GM20000 (cell line): ENCODE measurements around the gene TSPAN5.

Source experiments
- DNase-seq: peaks from one replicate; pipeline ENCODE4 v3.0.0; 2012; ENCODE audit warnings: low spot score
- TF ChIP-seq, protein P1 (sequence below): IDR thresholded peaks from 2 replicates; pipeline ENCODE4 v1.5.1; 2012; ENCODE audit warnings: mild to moderate bottlenecking, control low read depth; ENCODE audit errors: extremely low read depth, missing control alignments

TSPAN5 gene

DNA sequence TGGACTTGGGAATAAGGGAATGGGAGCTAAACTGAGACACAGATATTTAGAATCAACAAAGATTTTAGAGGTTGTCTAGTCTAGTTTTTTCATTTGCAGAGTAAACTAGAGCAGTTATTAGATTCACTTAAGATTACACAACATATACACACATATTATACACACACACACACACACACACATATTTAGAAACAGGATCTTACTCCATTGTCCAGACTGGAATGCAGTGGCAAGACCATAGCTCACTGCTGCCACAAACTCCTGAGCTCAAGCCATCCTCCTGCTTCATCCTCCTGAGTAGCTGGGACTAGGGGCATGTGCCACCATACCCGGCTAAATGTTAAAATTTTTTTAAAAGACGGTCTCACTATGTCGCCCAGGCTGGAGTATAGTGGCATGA, 127.8 kb downstream of the TSPAN5 start:
- no peak for DNase-seq
- TF ChIP-seq, protein P1, sequence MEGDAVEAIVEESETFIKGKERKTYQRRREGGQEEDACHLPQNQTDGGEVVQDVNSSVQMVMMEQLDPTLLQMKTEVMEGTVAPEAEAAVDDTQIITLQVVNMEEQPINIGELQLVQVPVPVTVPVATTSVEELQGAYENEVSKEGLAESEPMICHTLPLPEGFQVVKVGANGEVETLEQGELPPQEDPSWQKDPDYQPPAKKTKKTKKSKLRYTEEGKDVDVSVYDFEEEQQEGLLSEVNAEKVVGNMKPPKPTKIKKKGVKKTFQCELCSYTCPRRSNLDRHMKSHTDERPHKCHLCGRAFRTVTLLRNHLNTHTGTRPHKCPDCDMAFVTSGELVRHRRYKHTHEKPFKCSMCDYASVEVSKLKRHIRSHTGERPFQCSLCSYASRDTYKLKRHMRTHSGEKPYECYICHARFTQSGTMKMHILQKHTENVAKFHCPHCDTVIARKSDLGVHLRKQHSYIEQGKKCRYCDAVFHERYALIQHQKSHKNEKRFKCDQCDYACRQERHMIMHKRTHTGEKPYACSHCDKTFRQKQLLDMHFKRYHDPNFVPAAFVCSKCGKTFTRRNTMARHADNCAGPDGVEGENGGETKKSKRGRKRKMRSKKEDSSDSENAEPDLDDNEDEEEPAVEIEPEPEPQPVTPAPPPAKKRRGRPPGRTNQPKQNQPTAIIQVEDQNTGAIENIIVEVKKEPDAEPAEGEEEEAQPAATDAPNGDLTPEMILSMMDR: no peak

DNA sequence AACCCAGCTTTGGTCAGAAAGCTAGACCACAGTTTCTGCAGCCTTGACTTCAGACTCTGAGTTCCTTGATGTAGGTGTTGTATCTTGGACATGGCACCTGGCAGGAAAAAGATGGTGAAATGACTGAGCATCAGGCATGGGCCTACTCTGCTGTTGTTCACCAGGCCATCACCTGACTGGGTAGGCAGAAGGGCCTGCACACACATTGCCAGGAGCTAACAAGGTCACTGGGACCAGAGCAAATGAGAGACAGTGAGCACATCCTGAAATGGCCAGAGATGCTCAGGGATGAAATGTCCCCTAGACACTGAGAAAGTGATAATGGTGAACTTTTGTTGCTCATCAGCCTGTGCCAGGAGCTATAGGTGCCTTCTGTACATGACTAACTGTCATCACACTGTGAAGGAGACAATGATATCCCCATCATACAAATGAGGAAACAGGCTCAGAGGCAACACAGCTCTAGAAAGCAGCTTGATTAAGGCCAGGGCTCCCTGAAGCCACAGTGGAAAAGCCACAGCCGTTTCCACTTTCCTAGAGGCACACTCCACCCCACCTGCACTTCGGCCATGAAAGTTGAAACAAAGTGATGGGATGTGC, 128.3 kb downstream of the TSPAN5 start:
- TF ChIP-seq, protein P1: no peak

DNA sequence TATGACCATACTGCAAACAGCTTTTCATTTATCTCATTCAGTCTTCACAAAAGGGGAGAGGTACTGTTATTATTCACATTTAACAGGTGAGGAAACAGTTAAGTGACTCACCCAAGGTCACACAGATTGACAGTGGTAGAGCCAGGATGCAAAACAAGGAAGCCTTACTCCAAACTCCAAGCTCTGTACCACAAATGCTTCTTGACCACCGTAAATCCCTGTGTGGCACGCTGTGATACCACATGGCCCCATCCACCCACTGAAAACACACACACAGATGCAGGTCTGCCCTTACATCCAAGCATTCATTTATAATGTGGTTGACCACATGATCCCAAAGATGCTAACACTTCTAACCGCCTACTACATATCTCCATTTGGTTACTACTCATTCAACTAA, 129.5 kb downstream of the TSPAN5 start:
- no peak for DNase-seq
- TF ChIP-seq, protein P1: no peak

More for the DNA sequence above, 128.3 kb downstream of the TSPAN5 start:
- no peak for DNase-seq

DNA sequence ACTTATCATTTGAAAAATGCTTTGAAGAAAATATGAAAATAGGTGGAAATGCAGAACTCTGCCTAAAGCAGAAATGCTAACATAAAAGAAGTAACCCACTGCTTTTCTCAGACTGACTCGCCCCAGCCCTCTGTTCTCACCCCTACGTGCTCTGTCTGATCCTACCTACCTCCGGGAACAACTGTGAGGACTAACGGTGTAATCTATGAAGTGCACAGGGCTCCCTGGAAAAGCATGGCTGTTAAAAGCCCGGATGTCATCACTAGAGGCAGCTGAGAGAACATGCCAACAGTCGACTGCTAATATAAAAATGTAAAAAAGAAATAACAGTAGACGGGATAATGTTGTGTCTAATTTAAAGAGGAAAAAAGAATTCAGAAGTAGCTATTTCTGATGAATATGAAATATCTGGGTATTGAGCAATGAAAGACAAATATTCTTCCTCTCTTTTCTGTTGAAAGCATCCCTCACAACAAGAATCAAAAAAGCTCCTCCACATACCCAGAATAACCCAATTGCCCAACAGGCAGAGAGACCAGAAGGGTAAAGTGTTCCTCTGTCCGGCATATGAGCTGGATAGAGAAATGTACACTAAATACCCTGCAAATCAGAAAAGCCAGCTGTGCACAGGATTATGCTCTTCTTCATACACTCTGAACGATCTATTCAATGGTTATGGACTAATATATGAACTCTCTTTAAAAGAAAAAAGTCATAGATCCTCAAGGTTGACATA, 130.7 kb downstream of the TSPAN5 start:
- TF ChIP-seq, protein P1: no peak
- no peak for DNase-seq

DNA sequence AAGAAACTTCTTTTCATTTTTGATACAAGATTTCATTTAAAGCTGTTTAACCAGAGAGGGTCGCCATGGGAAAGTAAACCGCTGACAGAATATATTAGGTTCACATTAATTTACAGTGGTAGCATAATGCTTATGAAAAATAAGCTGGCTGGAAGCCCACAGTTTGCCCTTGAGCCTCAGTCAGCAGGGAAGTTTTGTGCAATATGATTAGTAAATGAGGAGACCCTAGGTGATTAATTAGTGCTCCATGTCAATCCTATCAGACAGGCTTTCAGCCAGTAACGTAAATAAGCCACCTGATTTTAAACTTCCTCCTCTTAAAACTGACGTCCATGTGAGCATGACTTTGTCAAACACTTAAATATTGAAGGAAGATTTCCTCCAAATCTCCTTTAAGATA, 134.2 kb downstream of the TSPAN5 start:
- DNase-seq: no peak
- TF ChIP-seq, protein P1: no peak

DNA sequence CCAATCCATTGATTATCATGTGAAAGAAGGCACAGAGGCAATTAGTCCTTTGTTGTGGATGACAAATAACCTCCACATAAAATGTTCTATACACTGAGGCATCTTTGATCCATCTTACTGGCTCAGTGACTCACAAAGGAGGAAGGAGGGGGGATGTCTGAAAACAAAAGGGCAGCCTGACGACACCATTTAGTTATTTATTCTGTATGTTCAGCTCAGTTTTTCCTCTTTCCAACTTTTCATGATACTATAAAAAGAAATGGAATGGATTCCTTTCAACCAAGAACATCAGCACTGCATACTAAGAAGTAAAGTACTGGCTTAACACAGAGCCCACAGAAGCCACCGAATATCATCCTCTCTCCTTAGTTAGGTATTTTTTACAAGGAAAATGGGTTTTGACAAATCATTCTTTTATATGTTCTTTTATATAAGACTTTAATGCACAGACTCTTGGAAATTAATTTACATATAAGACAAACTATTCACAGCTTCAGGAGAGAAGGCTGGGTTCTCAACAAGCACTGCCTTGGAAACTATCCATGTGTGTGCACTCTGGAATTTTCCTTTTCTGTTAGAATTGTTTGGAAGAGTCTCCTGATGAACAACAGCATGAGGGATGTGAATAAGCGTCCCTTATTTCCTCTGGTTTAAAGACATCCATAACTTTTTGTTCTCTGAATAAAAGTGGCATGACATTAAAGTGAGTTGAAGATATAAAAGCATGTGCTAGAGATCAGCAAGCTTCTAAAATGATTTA, 135.6 kb downstream of the TSPAN5 start:
- TF ChIP-seq, protein P1: no peak
- no peak for DNase-seq

DNA sequence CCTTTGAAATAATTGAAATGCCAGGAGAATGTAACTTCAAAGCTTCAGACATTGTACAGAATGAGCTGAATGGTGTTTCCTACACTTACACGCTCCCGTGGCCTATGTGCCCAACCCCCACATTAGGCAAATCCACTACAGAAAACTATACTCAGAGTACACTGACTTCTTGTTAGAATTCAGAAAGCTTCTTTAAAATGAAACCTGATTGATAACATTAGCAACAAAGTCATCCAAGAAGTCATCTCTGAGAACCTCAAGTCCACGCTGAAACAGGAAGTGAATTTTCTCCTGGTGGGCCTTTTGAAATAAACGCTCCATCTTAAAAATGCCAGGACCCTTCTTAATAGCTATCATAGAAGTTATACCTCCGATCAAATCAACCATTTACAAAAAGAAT, 136.3 kb downstream of the TSPAN5 start:
- TF ChIP-seq, protein P1: no peak
- no peak for DNase-seq
